Measurements from ENCODE around the gene CHTOP. TPM values are rescaled to one million over a fixed set of nuclear protein-coding genes. Genes with fewer than 3 reads are reported as not detected.

The CHTOP gene
- total RNA-seq, 1 donor from 2014 or later = 75.5 TPM

DNA sequence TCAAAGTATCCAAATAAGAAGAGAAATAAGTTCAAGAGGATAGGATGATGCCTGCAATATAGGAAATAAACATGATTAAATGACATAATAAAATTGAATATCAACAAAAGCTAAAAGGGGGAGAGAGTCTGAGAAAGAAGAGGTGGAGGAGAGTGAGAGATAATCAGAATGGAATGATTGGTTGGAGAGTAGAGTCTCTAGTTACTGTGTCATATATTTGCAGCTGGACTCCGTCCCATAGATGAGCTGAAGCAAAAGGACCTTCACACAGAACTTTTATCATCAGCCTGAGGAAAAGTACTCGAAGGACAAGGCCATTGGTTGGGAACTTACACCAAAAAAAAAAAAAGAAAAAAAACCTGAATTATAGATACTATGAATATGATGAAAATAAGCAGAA is 45.4 kb upstream of the CHTOP start:
- no peak for DNase-seq
- no peaks in the 10 kb centered on the region for H3K27me3 ChIP-seq (ENCODE audit: low read depth)
- no peaks in the 10 kb centered on the region for H3K36me3 ChIP-seq
- intact Hi-C loops (cut with micrococcal nuclease) = no loop called here
- peaks cover 9% of the 10 kb centered on the region for H3K4me1 ChIP-seq
- H3K9me3 ChIP-seq (replicated peaks) = no peaks in the 10 kb centered on the region
- TF ChIP-seq, protein P1, sequence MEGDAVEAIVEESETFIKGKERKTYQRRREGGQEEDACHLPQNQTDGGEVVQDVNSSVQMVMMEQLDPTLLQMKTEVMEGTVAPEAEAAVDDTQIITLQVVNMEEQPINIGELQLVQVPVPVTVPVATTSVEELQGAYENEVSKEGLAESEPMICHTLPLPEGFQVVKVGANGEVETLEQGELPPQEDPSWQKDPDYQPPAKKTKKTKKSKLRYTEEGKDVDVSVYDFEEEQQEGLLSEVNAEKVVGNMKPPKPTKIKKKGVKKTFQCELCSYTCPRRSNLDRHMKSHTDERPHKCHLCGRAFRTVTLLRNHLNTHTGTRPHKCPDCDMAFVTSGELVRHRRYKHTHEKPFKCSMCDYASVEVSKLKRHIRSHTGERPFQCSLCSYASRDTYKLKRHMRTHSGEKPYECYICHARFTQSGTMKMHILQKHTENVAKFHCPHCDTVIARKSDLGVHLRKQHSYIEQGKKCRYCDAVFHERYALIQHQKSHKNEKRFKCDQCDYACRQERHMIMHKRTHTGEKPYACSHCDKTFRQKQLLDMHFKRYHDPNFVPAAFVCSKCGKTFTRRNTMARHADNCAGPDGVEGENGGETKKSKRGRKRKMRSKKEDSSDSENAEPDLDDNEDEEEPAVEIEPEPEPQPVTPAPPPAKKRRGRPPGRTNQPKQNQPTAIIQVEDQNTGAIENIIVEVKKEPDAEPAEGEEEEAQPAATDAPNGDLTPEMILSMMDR (IDR thresholded peaks at IDR 0.05; ENCODE audit: borderline replicate concordance) = no peak
- no peak overlapping the region for H3K27ac ChIP-seq (replicated peaks)
- H3K4me3 ChIP-seq = no peak overlapping the region

DNA sequence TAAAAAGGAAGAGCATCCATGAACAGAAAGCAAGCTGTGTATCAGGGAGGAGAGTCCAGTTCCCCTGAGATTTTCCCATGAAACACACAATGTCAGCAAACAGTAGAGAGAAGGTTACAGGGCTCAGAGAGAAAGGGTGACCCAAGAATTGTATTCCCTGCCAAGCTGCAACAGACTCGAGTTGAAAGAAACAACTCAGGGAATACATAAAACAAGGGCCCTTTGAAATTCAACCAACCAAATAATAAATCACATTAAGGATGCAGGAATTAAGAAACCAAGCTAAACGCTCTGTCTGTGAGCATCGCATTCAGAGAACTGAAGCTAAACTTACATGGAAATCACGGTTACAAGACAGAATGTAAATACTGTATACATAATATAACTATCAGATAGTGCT is 41.1 kb upstream of the CHTOP start:
- Histone ChIP-seq H3K4me1 (peaks cover 2% of the 10 kb centered on the region), H3K4me3 (no peak overlapping the region), H3K27me3 (ENCODE audit: low read depth) (no peaks in the 10 kb centered on the region), H3K27ac (replicated peaks) (no peak overlapping the region), H3K36me3 (no peaks in the 10 kb centered on the region), H3K9me3 (replicated peaks) (no peaks in the 10 kb centered on the region)
- TF ChIP-seq, protein P1 (IDR thresholded peaks at IDR 0.05; ENCODE audit: borderline replicate concordance) = no peak
- no peak for DNase-seq
- intact Hi-C loops (cut with micrococcal nuclease) = no loop called here

DNA sequence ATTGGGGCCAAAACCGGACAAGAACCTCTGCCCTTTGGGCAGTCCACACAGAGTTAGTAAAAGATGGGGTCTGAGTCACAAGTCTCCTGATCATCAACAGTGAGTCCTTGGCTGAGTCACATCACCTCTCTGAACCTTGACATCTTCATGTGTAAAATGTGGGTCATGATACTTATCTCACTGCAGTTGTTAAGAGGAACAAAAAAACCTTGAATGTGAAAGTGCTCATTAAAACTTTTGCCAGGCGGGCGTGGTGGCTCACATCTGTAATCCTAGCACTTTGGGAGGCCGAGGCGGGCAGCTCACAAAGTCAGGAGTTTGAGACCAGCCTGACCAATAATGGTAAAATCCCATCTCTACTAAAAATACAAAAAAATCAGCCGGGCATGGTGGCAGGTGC is 36.7 kb upstream of the CHTOP start:
- intact Hi-C loops (cut with micrococcal nuclease) = no loop called here
- H3K27me3 ChIP-seq (ENCODE audit: low read depth) = no peaks in the 10 kb centered on the region
- H3K36me3 ChIP-seq = no peaks in the 10 kb centered on the region
- H3K4me3 ChIP-seq = no peak overlapping the region
- TF ChIP-seq, protein P1 (IDR thresholded peaks at IDR 0.05; ENCODE audit: borderline replicate concordance) = no peak
- H3K27ac ChIP-seq (replicated peaks) = no peak overlapping the region
- H3K9me3 ChIP-seq (replicated peaks) = no peaks in the 10 kb centered on the region
- no peak for DNase-seq
- peaks cover 8% of the 10 kb centered on the region for H3K4me1 ChIP-seq

DNA sequence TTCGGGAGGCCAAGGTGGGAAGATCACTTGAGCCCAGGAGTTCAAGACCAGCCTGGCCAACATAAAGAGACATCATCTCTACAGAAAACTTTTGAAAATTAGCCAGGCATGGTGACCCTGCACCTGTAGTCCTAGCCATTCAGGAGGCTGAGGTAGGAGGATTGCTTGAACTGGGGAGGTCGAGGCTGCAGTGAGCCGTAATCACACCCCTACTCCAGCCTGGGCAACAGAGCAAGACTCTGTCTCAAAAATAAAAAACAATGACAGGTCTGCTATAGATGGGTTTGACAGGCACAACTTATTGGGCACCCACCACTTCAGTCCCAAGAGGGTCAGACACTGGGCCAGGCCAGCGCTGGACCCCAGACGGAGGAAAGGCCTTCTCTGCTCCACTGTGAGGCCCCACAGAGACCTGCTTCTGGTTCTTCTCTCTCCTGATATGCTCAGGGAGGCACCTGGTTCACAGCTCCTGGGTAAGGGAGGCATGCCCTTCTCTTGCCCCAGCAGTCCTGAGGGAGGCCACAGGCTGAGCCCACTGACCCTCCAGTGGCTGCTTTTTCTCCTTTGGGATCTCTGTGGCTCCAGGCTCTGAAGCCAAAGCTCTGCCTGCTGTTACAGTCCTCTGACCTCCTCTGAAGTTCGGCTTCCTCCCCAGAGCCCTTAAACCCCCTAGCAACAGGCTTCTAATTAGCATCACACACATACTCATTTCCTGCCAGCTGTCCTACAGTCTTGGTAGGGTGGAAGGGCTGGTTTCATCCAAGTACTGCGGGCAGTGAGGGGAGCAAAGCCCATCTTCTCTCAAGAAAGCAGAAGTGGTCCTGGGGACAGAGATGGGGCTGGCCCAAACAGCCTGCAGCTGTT is 35.3 kb upstream of the CHTOP start:
- TF ChIP-seq, protein P1 (IDR thresholded peaks at IDR 0.05; ENCODE audit: borderline replicate concordance) = no peak
- intact Hi-C loops (cut with micrococcal nuclease) = no loop called here
- Histone ChIP-seq H3K36me3 (no peaks in the 10 kb centered on the region), H3K4me3 (no peak overlapping the region), H3K4me1 (peaks cover 8% of the 10 kb centered on the region), H3K27me3 (ENCODE audit: low read depth) (no peaks in the 10 kb centered on the region), H3K27ac (replicated peaks) (peak overlapping the region; percentile 50), H3K9me3 (replicated peaks) (no peaks in the 10 kb centered on the region)
- DNase-seq = no peak

DNA sequence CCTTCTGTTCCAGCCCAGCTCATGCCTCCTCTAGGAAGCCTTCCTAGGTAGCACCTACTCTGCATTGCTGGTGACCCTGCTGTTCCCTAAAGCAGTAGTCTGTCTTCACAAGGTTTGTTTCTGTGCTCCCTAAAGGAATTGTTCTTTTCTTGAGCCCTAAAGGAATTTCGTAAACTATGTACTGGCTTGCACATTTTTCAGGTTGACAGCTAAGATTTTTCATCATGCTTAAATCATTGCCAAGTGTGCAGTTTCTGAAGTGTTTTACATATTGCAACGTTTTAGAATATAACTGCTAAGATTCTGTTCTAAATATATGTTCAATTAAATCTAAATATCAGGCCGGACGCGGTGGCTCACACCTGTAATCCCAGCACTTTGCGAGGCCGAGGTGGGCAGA is 34.0 kb upstream of the CHTOP start:
- intact Hi-C loops (cut with micrococcal nuclease) = no loop called here
- Histone ChIP-seq H3K4me1 (peaks cover 8% of the 10 kb centered on the region), H3K4me3 (no peak overlapping the region), H3K27me3 (ENCODE audit: low read depth) (no peaks in the 10 kb centered on the region), H3K36me3 (no peaks in the 10 kb centered on the region), H3K9me3 (replicated peaks) (no peaks in the 10 kb centered on the region), H3K27ac (replicated peaks) (no peak overlapping the region)
- TF ChIP-seq, protein P1 (IDR thresholded peaks at IDR 0.05; ENCODE audit: borderline replicate concordance) = no peak
- no peak for DNase-seq

Measured in left ventricle myocardium inferior (tissue), 1 donor.